GM23338 (cell line): ENCODE measurements around the gene RWDD1. TPM values are rescaled to one million over a fixed set of nuclear protein-coding genes. Genes with fewer than 3 reads are reported as not detected.

ENCODE experiments used
- ATAC-seq: fragments of 200-7000 bp; cut with Tn5 transposase; 3 replicates; pipeline ENCODE4 v1.9.1; 2020
- DNase-seq: peaks from one replicate; pipeline ENCODE4 v3.0.0-alpha.2; 2015; ENCODE audit warnings: low spot score
- H2AFZ ChIP-seq: fragments of 200-600 bp; sonication (generic); 2 replicates; pipeline ENCODE4 v1.8.0; 2016; ENCODE audit warnings: antibody characterized with exemption, mild to moderate bottlenecking, moderate library complexity
- H3F3A ChIP-seq: fragments of 200-600 bp; sonication (generic); replicated peaks from 2 replicates; pipeline ENCODE4 v1.8.0; 2017; ENCODE audit warnings: antibody characterized with exemption, mixed run types, low read depth
- H3K27ac ChIP-seq: fragments of 200-600 bp; sonication (generic); 2 replicates; pipeline ENCODE4 v1.6.1; 2016; ENCODE audit warnings: low read depth
- H3K27me3 ChIP-seq: fragments of 200-600 bp; sonication (generic); 2 replicates; pipeline ENCODE4 v1.8.0; 2016; ENCODE audit warnings: mild to moderate bottlenecking, mixed run types, moderate library complexity; ENCODE audit not compliant: insufficient read depth
- H3K36me3 ChIP-seq: fragments of 200-600 bp; sonication (generic); 2 replicates; pipeline ENCODE4 v1.8.0; 2016; ENCODE audit warnings: mild to moderate bottlenecking; ENCODE audit not compliant: insufficient read depth
- H3K4me1 ChIP-seq: fragments of 200-600 bp; sonication (generic); 2 replicates; pipeline ENCODE4 v1.8.0; 2016; ENCODE audit warnings: mild to moderate bottlenecking, moderate library complexity; ENCODE audit not compliant: insufficient read depth
- H3K4me2 ChIP-seq: fragments of 200-600 bp; sonication (generic); 2 replicates; pipeline ENCODE4 v1.7.1; 2017; ENCODE audit warnings: mixed run types
- H3K4me3 ChIP-seq: fragments of 200-600 bp; sonication (generic); 2 replicates; pipeline ENCODE4 v1.6.1; 2016; ENCODE audit warnings: mixed run types
- H3K79me2 ChIP-seq: fragments of 200-600 bp; sonication (generic); replicated peaks from 2 replicates; pipeline ENCODE4 v1.8.0; 2017; ENCODE audit warnings: mild to moderate bottlenecking; ENCODE audit not compliant: insufficient read depth
- H3K9me2 ChIP-seq: fragments of 200-600 bp; sonication (generic); 2 replicates; pipeline ENCODE4 v1.8.0; 2017; ENCODE audit not compliant: insufficient read depth
- H4K20me1 ChIP-seq: fragments of 200-600 bp; sonication (generic); replicated peaks from 2 replicates; pipeline ENCODE4 v1.8.0; 2017; ENCODE audit warnings: mild to moderate bottlenecking; ENCODE audit not compliant: insufficient read depth
- H3K27ac Mint-ChIP-seq: 2 replicates; pipeline ENCODE4 v1.8.0; 2020; ENCODE audit warnings: inconsistent platforms, mild to moderate bottlenecking, moderate library complexity, mixed read lengths
- H3K27me3 Mint-ChIP-seq: 3 replicates; pipeline ENCODE4 v1.8.0; 2022; ENCODE audit warnings: low read depth, mild to moderate bottlenecking, moderate library complexity, mixed read lengths, inconsistent platforms; ENCODE audit not compliant: insufficient read depth, poor library complexity
- H3K36me3 Mint-ChIP-seq: 3 replicates; pipeline ENCODE4 v1.8.0; 2021; ENCODE audit warnings: low read depth, mild to moderate bottlenecking, inconsistent platforms, moderate library complexity, mixed read lengths
- H3K4me1 Mint-ChIP-seq: 3 replicates; pipeline ENCODE4 v1.8.0; 2020; ENCODE audit warnings: mild to moderate bottlenecking, inconsistent platforms, mixed read lengths
- H3K4me3 Mint-ChIP-seq: 3 replicates; pipeline ENCODE4 v1.8.0; 2021; ENCODE audit warnings: moderate library complexity, mild to moderate bottlenecking, inconsistent platforms, mixed read lengths
- H3K9me3 Mint-ChIP-seq: 3 replicates; pipeline ENCODE4 v1.8.0; 2020; ENCODE audit warnings: moderate library complexity, mild to moderate bottlenecking, inconsistent platforms, mixed read lengths
- EZH2phosphoT487 ChIP-seq: fragments of 200-600 bp; sonication (generic); IDR thresholded peaks from one replicate; pipeline ENCODE4 v1.8.1; 2018; ENCODE audit warnings: antibody characterized with exemption; ENCODE audit not compliant: unreplicated experiment
- STAT1 ChIP-seq: IDR thresholded peaks from one replicate; pipeline ENCODE4 v1.6.1; 2016; ENCODE audit warnings: antibody characterized with exemption; ENCODE audit not compliant: unreplicated experiment
- ZNF331 ChIP-seq: fragments of 250-450 bp; sonication (Bioruptor Pico); IDR thresholded peaks from 2 replicates; pipeline ENCODE4 v1.5.0; 2020; ENCODE audit warnings: low read depth, mild to moderate bottlenecking, moderate library complexity
- polyA plus RNA-seq: library from polyadenylated mRNA; unstranded; fragments of >200 nt; fragmentation: Nextera tagmentation; extraction: Ambion mirVana; gene quantifications from 2 replicates; pipeline ENCODE4 v1.2.1, GENCODE V29; 2016
- total RNA-seq: library from RNA; depleted of rRNA; stranded (reverse); fragments of >200 nt; shearing (Covaris generic); gene quantifications from 2 replicates; pipeline ENCODE4 v1.2.3, GENCODE V29; 2014
- TF ChIP-seq, protein P1 (sequence below): IDR thresholded peaks from 2 replicates; pipeline ENCODE4 v1.6.1; 2016; ENCODE audit warnings: antibody characterized with exemption
- TF ChIP-seq, protein P2 (sequence below), 2 experiments: fragments of 200-600 bp in 1 of 2; sonication (generic) in 1 of 2; conservative IDR thresholded peaks; 2 replicates each; pipeline versions ENCODE4 v1.5.1 to v1.6.1; 2016 to 2017; ENCODE audit warnings: antibody characterized with exemption in 2 of 2, low read depth in 2 of 2, mild to moderate bottlenecking in 2 of 2, moderate library complexity in 1 of 2
- TF ChIP-seq, protein P3 (sequence below): fragments of 250-450 bp; sonication (Bioruptor Pico); IDR thresholded peaks from 2 replicates; pipeline ENCODE4 v1.5.0; 2020; ENCODE audit warnings: mild to moderate bottlenecking, moderate library complexity

The RWDD1 gene
- total and polyA plus RNA-seq, 2 experiments from 2014 or later: 20.2 to 171 TPM

DNA sequence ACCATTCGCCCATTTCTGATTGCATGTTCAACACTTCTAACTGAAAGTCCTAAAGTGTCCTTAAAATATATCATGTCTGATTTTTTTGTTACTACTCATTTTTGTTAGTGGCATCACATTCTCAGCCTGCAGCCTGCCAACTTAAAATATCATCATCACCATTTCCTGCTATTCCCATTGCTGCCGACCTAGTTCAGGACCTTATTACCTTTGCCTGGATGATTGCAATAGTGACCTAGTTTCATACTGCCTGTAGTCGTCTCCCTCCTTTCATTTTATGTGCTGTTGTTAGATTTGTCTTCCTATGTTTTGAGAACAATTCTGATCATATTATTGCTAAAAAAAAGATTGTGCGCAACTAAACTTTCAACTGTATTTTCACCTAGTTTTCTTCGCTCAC lies 6.2 kb downstream of the RWDD1 start:
- Histone ChIP-seq H3F3A (no peaks in the 10 kb centered on the region), H3K27ac (no peak overlapping the region), H3K36me3 (no peaks in the 10 kb centered on the region), H3K4me3 (no peak overlapping the region), H2AFZ (no peak overlapping the region), H3K27me3 (no peaks in the 10 kb centered on the region), H3K4me1 (peaks cover 4% of the 10 kb centered on the region; the same call in 1 of the 2 replicates), H3K4me2 (no peak overlapping the region), H3K79me2 (peaks cover 69% of the 10 kb centered on the region), H4K20me1 (no peaks in the 10 kb centered on the region), H3K9me2 (no peaks in the 10 kb centered on the region)
- Mint-ChIP-seq H3K27me3 (peaks cover 2% of the 10 kb centered on the region), H3K36me3 (no peaks in the 10 kb centered on the region), H3K4me1 (peaks cover 4% of the 10 kb centered on the region; the same call in 2 of the 3 replicates), H3K4me3 (no peak overlapping the region), H3K9me3 (no peaks in the 10 kb centered on the region), H3K27ac (no peak overlapping the region)
- TF ChIP-seq EZH2phosphoT487 (no peak), STAT1 (no peak), ZNF331 (CRISPR knock-in tag) (no peak)
- TF ChIP-seq, protein P1, sequence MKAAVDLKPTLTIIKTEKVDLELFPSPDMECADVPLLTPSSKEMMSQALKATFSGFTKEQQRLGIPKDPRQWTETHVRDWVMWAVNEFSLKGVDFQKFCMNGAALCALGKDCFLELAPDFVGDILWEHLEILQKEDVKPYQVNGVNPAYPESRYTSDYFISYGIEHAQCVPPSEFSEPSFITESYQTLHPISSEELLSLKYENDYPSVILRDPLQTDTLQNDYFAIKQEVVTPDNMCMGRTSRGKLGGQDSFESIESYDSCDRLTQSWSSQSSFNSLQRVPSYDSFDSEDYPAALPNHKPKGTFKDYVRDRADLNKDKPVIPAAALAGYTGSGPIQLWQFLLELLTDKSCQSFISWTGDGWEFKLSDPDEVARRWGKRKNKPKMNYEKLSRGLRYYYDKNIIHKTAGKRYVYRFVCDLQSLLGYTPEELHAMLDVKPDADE: no peak
- TF ChIP-seq, protein P2, sequence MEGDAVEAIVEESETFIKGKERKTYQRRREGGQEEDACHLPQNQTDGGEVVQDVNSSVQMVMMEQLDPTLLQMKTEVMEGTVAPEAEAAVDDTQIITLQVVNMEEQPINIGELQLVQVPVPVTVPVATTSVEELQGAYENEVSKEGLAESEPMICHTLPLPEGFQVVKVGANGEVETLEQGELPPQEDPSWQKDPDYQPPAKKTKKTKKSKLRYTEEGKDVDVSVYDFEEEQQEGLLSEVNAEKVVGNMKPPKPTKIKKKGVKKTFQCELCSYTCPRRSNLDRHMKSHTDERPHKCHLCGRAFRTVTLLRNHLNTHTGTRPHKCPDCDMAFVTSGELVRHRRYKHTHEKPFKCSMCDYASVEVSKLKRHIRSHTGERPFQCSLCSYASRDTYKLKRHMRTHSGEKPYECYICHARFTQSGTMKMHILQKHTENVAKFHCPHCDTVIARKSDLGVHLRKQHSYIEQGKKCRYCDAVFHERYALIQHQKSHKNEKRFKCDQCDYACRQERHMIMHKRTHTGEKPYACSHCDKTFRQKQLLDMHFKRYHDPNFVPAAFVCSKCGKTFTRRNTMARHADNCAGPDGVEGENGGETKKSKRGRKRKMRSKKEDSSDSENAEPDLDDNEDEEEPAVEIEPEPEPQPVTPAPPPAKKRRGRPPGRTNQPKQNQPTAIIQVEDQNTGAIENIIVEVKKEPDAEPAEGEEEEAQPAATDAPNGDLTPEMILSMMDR (conservative IDR thresholded peaks at IDR 0.05; ENCODE audit: low read depth in 2 of 2): no peak
- TF ChIP-seq, protein P3, sequence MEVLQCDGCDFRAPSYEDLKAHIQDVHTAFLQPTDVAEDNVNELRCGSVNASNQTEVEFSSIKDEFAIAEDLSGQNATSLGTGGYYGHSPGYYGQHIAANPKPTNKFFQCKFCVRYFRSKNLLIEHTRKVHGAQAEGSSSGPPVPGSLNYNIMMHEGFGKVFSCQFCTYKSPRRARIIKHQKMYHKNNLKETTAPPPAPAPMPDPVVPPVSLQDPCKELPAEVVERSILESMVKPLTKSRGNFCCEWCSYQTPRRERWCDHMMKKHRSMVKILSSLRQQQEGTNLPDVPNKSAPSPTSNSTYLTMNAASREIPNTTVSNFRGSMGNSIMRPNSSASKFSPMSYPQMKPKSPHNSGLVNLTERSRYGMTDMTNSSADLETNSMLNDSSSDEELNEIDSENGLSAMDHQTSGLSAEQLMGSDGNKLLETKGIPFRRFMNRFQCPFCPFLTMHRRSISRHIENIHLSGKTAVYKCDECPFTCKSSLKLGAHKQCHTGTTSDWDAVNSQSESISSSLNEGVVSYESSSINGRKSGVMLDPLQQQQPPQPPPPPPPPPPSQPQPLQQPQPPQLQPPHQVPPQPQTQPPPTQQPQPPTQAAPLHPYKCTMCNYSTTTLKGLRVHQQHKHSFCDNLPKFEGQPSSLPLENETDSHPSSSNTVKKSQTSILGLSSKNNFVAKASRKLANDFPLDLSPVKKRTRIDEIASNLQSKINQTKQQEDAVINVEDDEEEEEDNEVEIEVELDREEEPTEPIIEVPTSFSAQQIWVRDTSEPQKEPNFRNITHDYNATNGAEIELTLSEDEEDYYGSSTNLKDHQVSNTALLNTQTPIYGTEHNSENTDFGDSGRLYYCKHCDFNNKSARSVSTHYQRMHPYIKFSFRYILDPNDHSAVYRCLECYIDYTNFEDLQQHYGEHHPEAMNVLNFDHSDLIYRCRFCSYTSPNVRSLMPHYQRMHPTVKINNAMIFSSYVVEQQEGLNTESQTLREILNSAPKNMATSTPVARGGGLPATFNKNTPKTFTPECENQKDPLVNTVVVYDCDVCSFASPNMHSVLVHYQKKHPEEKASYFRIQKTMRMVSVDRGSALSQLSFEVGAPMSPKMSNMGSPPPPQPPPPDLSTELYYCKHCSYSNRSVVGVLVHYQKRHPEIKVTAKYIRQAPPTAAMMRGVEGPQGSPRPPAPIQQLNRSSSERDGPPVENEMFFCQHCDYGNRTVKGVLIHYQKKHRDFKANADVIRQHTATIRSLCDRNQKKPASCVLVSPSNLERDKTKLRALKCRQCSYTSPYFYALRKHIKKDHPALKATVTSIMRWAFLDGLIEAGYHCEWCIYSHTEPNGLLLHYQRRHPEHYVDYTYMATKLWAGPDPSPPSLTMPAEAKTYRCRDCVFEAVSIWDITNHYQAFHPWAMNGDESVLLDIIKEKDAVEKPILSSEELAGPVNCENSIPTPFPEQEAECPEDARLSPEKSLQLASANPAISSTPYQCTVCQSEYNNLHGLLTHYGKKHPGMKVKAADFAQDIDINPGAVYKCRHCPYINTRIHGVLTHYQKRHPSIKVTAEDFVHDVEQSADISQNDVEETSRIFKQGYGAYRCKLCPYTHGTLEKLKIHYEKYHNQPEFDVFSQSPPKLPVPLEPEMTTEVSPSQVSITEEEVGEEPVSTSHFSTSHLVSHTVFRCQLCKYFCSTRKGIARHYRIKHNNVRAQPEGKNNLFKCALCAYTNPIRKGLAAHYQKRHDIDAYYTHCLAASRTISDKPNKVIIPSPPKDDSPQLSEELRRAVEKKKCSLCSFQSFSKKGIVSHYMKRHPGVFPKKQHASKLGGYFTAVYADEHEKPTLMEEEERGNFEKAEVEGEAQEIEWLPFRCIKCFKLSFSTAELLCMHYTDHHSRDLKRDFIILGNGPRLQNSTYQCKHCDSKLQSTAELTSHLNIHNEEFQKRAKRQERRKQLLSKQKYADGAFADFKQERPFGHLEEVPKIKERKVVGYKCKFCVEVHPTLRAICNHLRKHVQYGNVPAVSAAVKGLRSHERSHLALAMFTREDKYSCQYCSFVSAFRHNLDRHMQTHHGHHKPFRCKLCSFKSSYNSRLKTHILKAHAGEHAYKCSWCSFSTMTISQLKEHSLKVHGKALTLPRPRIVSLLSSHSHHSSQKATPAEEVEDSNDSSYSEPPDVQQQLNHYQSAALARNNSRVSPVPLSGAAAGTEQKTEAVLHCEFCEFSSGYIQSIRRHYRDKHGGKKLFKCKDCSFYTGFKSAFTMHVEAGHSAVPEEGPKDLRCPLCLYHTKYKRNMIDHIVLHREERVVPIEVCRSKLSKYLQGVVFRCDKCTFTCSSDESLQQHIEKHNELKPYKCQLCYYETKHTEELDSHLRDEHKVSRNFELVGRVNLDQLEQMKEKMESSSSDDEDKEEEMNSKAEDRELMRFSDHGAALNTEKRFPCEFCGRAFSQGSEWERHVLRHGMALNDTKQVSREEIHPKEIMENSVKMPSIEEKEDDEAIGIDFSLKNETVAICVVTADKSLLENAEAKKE (CRISPR knock-in tag): no peak
- DNase-seq: no peak
- ATAC-seq: no peak
